ENCODE results near the gene HOXB1. TPM values are rescaled to one million over a fixed set of nuclear protein-coding genes. Genes with fewer than 3 reads are reported as not detected.

The HOXB1 gene
- total RNA-seq, 4 donors from 2014 or later: not detected

DNA sequence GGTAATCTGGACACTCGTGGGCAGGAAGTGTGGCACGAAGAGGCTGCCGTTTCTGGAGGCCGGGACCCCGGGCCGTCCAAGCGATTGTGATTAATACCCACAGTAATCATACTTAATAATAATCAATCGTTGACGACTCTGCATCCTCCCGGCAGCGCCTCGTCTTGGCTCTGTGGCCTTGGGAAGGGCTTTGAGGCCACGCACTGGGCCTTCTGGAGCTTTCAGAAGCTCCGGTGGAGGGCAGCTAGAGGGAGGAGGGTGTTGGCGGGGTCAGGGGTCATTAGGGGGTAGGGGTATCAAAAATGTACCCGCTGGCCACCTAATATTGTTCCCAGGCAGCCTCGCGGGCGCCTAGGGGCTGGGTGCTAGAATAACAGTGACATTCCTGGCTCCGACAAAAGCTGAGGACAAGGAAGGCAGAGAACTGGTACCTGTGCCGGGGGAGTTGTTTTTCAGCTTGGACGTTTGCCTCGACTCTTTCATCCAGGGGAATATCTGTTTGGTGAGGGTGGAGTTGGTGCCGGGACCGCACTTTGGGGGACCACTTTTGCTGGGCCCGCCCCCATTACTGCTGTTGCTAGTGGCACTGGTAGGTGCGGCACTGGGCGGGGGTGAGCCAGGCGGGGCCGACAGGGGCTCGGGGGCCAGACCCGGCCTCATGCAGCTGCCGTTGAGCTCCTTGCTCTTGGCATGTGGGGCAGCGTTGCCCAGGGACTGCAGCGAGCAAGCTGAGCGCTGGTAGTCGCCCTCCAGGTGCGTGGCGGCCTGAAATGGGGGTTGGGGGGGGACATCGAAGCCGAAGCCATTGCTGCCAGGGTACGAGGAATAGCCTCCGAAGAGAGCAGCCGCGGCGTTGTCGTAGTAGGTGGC is 21.0 kb upstream of the HOXB1 start:
- Histone ChIP-seq H3K9me3 (no peaks in the 10 kb centered on the region), H3K4me1 (peaks cover 60% of the 10 kb centered on the region), H3K27ac (peak overlapping the region; percentile 55), H3K4me3 (no peak overlapping the region), H3K27me3 (no peaks in the 10 kb centered on the region), H3K36me3 (peaks cover 16% of the 10 kb centered on the region)
- 84% methylated on average over 43 of the region's 47 CpGs for whole genome bisulfite sequencing
- TF ChIP-seq, protein P1, sequence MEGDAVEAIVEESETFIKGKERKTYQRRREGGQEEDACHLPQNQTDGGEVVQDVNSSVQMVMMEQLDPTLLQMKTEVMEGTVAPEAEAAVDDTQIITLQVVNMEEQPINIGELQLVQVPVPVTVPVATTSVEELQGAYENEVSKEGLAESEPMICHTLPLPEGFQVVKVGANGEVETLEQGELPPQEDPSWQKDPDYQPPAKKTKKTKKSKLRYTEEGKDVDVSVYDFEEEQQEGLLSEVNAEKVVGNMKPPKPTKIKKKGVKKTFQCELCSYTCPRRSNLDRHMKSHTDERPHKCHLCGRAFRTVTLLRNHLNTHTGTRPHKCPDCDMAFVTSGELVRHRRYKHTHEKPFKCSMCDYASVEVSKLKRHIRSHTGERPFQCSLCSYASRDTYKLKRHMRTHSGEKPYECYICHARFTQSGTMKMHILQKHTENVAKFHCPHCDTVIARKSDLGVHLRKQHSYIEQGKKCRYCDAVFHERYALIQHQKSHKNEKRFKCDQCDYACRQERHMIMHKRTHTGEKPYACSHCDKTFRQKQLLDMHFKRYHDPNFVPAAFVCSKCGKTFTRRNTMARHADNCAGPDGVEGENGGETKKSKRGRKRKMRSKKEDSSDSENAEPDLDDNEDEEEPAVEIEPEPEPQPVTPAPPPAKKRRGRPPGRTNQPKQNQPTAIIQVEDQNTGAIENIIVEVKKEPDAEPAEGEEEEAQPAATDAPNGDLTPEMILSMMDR (IDR thresholded peaks at IDR 0.05): no peak
- TF ChIP-seq EP300 (IDR thresholded peaks at IDR 0.05): no peak
- TF ChIP-seq POLR2A (IDR thresholded peaks at IDR 0.05): no peak
- TF ChIP-seq POLR2AphosphoS5 (IDR thresholded peaks at IDR 0.05): no peak
- no peak for DNase-seq (ENCODE audit: low spot score in 2 of 2)

DNA sequence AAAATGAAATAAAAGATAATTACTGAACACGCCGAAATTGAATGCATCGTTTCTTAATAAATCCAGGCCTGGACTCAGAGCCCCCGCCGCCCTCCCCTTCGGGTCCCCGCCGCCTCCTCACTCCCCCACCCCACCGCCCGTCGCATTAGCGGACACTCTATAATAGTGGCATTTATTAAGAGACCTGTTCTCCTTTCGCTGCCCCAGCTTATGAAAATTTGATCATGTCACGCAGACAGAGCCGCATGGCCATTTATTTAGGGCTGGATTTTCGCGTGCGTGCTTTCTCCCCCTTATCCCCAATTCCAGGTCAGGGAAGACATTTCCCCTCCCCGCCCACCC is 20.4 kb upstream of the HOXB1 start:
- no peak for DNase-seq (ENCODE audit: low spot score in 2 of 2)
- no peaks in the 10 kb centered on the region for H3K27me3 ChIP-seq
- peaks cover 16% of the 10 kb centered on the region for H3K36me3 ChIP-seq
- H3K4me1 ChIP-seq: peaks cover 60% of the 10 kb centered on the region
- H3K27ac ChIP-seq: no peak overlapping the region
- TF ChIP-seq, protein P1 (IDR thresholded peaks at IDR 0.05): no peak
- no peak for TF ChIP-seq POLR2AphosphoS5 (IDR thresholded peaks at IDR 0.05)
- no peak for TF ChIP-seq POLR2A (IDR thresholded peaks at IDR 0.05)
- TF ChIP-seq EP300 (IDR thresholded peaks at IDR 0.05): no peak
- 88% methylated on average over 19 of the region's 19 CpGs for WGBS
- H3K9me3 ChIP-seq: no peaks in the 10 kb centered on the region
- no peak overlapping the region for H3K4me3 ChIP-seq

DNA sequence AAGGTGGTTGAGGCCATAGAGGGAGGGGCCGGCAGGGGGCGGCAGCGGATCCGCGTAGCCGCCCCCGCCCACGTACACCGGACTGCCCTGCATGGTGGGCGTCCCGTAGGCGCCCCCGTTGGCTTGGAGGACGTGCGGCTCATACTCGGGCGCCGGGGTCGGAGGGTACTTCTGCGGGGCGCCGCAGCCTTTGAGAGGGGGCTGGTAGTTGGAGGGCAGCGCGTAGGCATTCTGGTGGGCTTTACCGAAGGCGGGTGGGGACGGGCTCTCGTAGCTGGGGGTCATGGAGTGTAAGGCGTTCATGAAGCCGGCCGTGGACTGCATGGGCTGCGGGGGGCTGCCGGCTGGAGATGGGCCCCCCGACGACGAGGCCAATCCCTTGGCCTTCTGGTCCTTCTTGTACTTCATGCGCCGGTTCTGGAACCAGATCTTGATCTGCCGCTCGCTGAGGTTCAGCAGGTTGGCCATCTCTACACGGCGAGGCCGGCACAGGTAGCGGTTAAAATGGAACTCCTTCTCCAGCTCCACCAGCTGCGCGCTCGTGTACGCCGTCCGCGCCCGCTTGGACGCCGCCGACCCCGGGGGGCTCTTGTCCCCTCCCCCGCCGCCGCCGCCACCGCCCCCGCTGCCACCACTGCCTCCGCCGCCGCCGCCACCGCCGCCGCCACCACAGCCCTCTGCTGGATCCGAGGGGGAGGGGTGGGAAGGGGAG is 19.8 kb upstream of the HOXB1 start:
- Histone ChIP-seq H3K27ac (peak overlapping the region; percentile 7), H3K4me3 (no peak overlapping the region), H3K4me1 (peaks cover 60% of the 10 kb centered on the region), H3K9me3 (no peaks in the 10 kb centered on the region), H3K36me3 (peaks cover 16% of the 10 kb centered on the region), H3K27me3 (no peaks in the 10 kb centered on the region)
- TF ChIP-seq, protein P1 (IDR thresholded peaks at IDR 0.05): no peak
- TF ChIP-seq POLR2AphosphoS5 (IDR thresholded peaks at IDR 0.05) (no peak), EP300 (IDR thresholded peaks at IDR 0.05) (no peak), POLR2A (IDR thresholded peaks at IDR 0.05) (no peak)
- no peak for DNase-seq (ENCODE audit: low spot score in 2 of 2)
- WGBS: 76% methylated on average over 51 of the region's 70 CpGs

DNA sequence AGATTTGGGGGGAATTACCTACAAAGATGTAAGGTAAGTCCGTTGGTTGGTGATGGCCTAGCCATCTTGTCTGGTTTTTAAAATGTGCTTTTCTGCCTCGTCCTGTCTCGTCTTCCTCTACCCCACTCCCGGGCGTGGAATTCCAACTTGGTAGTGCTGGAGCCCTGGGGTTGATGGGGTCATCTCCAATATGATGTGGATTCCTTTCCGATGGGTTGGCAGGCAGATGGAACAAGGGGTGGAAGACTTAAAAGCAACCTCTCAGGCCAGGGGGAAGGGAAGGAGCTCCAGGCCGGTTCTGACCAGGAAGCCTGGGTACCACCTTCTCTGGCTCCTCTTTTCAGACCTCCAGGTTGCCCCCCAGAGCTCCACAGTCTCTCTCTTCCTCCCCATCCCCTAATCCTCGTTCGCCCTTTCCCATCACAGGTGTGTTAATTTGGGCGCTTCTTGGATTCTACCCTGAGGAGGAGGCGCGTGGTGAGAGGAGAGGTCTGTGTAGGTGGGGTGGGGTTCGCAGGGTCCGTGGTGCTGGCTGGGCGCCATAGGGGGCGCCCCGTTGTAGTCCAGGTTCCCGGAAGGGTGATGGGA is 19.2 kb upstream of the HOXB1 start:
- WGBS: 71% methylated on average over 18 of the region's 18 CpGs
- H3K4me3 ChIP-seq: no peak overlapping the region

More for the DNA sequence above, 19.2 kb upstream of the HOXB1 start:
- no peaks in the 10 kb centered on the region for H3K9me3 ChIP-seq
- peaks cover 60% of the 10 kb centered on the region for H3K4me1 ChIP-seq
- H3K27me3 ChIP-seq: no peaks in the 10 kb centered on the region
- H3K27ac ChIP-seq: peak overlapping the region; percentile 7
- DNase-seq (ENCODE audit: low spot score in 2 of 2): no peak
- peaks cover 16% of the 10 kb centered on the region for H3K36me3 ChIP-seq
- TF ChIP-seq POLR2A (IDR thresholded peaks at IDR 0.05): no peak
- TF ChIP-seq, protein P1 (IDR thresholded peaks at IDR 0.05): no peak
- no peak for TF ChIP-seq POLR2AphosphoS5 (IDR thresholded peaks at IDR 0.05)
- TF ChIP-seq EP300 (IDR thresholded peaks at IDR 0.05): no peak

Data from suprapubic skin (tissue), 4 donors.